HG03175 (cell line): Measurements from ENCODE around the gene FAM151A.

Experiments used
- ATAC-seq: cut with Tn5 transposase; IDR thresholded peaks from one replicate; pipeline ENCODE4 v1.9.1; 2021; ENCODE audit warnings: mild to moderate bottlenecking, moderate library complexity; ENCODE audit not compliant: unreplicated experiment

Gene FAM151A

GRCh38 chr1:54604572-54605370 lies 18.6 kb downstream of the FAM151A start:
- ATAC-seq: no peak

DNA sequence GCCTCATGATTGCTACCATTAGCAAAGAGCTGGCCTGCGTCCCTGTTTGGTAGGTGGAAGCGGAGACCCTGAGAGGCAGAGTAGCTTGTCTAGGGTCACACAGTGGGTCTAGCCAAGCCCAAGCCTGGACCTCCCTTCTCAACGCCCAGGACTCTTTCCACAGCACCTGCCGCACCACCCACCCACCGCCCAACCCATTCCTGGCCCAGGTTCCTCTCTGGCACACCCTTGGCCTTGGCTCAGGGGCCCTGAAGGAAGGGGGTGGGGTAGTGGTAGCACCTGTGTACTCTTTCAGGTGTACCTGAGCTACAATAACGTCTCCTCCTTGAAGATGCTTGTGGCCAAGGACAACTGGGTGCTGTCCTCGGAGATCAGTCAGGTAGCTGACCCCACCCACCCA lies 19.3 kb downstream of the FAM151A start:
- ATAC-seq: no peak

- no peak for ATAC-seq
Measured at GRCh38 chr1:54603241-54603640, 20.1 kb downstream of the FAM151A start.

- no peak for ATAC-seq
Measured at GRCh38 chr1:54602554-54602953, 20.8 kb downstream of the FAM151A start.

DNA sequence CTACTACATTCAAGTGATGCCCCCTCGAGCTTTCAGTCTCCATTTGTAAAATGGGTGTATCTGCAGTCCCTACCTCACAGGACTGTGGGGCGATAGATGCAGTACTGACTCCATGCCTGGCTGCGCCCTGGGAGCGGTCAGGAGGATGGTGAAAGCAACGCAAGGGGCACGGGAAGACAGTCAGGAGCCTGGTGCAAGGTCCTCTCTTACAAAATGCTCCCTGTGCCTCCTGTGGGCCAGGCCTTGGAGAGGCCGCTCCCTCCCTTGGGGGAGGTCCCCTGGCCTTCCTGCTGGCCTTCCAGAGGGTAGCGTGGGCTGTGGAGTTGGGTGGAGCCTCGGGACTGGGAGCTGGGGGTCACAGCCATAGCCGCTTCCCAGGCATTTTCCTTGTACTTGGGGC lies 21.6 kb downstream of the FAM151A start:
- no peak for ATAC-seq

DNA sequence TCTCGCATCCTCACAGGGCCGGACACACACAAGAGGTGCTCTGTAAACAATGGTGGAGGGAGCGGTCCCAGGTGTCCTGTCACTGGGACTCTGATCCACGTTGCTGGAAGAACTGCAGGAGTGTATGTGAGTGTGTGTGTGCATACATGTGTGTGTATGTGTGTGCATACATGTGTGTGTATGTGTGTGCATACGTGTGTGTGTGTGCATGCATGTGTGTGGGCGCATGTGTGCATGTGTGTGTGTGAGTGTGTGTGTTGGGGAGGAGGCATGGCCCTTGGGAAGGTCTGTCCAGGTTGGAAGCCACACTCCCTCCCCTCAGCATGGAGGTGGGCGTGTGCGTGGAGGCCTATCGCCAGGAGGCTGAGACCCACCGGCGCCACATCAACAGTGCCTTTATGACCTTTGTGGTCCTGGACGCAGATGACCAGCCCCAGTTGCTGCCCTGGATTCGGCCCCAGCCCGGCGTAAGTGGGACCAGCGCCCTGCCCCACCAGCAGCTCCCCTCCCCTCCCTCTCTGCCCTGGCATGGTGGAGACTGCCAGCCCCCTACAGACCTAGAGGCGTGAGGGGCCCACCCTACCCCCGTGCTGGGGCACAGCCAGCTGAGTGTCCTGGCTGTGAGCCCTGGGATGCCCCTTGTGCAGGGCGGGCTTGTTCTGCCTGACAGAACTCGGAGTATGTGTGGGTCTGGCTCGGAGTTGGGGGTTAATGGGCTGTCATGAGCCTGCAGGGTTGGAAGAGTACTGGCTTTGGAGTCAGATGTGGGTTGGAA lies 22.2 kb downstream of the FAM151A start:
- ATAC-seq: no peak

DNA sequence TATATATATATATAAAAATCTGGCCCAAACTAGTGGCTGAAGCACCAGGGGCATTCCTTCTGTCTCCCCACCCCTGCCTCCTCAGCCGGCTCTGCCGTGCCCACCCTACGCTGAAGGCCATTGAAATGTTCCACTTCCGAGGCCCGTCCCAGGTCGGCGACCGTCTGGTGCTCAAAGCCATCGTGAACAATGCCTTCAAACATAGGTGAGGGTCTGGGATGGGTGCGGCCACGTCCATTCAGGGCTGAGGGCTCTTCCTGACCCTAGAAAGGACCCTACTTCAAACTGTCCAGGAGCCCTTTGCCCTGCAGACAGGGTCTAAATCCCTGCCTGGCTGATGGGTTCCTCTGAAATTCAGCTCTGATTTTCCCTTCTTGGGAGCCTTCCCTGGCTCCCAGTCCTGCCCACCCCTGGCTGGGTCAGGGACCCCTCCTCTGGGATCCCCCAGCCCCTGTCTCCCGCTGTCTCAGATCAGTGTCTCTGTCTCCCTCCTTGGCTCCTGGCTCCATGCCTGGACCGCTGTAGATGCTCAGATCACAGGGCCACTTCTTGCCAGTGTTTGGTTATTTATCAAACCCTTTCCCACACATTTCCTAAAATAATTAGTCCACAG lies 24.0 kb downstream of the FAM151A start:
- ATAC-seq: no peak

- ATAC-seq: no peak
Measured at GRCh38 chr1:54597455-54598030, 25.8 kb downstream of the FAM151A start.

GRCh38 chr1:54596756-54597155 lies 26.6 kb downstream of the FAM151A start:
- no peak for ATAC-seq

- no peak for ATAC-seq
Measured at GRCh38 chr1:54595956-54596498, 27.3 kb downstream of the FAM151A start.

DNA sequence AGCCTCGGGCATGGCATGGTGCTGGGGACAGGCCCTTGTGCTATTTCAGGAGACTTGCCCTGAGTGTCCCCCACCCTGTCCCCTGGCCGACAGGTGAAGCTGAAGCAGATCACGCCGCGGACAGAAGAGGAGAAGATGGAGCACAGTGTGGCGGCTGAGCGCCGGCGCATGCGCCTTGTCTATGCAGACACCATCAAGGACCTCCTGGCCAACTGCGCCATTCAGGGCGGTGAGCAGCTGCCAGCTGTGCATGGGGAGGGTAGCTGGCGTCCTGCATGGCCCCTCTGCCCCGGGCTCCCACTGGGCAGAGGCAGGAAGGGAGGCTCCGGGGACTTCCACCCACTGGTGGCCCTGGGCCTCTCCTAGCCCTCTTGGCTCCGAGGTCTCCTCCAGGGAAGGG lies 28.9 kb downstream of the FAM151A start:
- ATAC-seq: no peak

- no peak for ATAC-seq
Measured at GRCh38 chr1:54593571-54594160, 29.7 kb downstream of the FAM151A start.

DNA sequence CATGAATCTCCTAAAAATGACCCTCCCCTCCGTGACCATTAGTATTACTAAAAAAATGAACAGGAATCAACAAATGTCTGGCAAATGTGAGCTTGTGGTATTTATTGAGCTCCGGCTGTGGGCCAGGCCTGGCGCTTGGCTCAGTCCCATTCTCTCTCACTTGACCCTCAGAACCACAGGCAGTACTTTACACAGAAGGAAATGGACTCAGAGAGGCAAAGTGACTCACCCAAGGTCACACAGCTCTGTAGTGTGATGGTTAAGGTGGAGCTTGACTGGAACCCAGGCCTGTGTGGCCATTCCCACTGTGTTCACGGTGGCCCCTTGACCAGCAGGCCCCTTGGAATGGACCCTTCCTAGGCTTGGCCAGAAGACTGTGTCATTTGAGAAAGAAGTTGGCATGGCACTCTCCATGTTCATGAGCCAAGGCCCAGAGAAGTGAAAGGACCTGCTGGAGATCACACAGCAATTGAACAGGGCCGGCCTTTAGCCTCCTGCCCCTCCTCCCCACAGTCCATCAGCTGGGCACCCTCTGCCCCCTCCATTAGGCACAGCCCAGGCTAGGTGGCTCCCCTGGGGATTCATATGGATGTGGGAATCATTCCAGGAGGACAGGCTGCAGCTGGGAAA lies 32.1 kb downstream of the FAM151A start:
- ATAC-seq: no peak

DNA sequence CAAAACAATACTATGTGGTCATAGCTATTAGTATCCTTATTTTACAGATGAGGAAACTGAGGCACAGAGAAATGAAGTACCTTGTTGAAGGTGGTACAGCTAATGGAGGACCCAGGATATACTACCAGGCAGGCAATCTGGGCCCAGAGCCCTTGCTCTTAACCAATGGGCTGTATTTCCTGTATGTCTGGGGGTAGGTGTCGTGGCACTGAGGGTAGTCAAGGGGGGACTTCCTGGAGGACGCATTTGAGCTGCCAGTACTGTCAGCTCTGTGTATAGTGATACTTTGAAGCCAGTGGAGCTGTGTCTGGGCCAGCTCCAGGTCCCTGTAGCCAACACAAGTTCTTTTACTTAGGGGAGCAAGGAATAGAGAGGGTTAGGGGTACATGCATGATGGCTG lies 34.9 kb downstream of the FAM151A start:
- no peak for ATAC-seq

DNA sequence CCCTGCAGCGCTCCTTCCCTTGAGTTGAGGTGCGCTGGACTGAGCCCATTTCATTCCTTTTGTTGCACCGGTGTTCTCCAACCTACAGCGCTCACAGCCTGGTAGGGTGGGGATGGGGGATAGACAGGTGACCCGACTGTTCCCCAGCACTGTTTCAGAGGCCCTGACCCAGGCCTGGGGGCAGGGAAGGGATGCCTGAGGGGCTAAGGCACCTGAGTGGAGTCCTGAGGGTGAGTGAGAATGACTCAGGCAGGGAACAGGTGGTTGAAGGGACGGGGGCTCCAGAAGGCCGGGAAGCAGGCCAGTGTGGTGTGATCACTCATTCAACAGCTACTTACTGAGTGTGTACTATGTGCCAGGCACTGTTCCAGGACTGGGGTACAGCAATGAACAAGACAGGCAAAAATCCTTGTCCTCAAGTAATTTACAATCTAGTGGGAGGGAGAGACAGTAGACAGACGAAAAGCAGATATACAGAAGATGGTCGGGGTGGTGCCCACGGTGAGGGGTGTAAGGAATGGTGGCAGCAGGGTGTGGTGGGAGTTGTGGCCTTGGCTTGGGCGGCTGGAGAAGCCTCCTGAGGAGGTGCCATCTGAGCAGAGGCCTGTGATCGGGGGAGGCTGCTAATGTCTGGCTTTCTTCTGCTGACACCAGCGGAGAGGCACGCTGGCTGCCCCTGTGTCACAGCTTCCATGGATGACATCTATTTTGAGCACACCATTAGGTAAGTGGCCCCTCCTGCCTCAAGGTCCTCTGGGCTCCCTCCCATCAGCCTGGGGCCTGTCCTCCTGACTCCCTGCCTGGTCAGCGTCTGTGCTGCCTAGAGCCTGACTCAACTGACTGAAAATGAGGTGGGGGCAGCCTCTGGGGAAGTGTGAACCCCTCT lies 37.9 kb downstream of the FAM151A start:
- no peak for ATAC-seq

DNA sequence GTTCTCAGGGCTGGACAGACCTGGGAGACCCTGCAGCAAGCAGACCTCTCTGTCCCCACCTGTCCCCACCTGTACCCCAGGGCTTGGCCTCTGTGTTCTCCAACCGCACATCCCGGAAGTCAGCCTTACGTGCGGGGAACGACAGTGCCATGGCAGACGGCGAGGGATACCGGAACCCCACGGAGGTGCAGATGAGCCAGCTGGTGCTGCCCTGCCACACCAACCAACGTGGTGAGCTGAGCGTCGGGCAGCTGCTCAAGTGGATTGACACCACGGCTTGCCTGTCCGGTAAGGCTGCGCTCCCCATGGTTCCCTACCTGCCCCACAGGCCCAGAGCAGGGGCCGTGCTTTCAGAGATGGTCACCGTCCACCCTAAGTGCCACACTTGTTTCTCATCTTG lies 38.8 kb downstream of the FAM151A start:
- no peak for ATAC-seq

DNA sequence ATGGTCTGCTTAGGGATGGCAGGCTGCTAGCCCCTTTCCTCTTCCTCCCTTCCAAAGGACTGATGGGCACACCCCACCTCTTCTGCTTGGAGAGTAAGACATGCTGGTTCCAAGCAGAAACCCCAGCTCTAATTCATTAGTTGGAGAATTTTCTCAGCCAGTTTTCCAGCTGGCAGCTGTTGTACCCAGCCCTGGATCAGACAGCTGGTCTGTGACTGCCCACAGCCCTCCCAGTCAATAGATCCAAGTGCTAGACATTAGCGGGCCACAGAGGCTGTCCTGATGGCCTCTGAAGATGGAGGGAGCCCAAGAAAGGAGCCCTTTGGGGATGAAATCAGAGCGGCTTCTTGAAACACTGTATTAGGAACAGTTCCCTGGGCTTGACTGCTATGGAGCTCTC lies 39.5 kb downstream of the FAM151A start:
- ATAC-seq: no peak

GRCh38 chr1:54583307-54583686 lies 40.0 kb downstream of the FAM151A start:
- no peak for ATAC-seq

GRCh38 chr1:54582566-54583306 lies 40.6 kb downstream of the FAM151A start:
- no peak for ATAC-seq
